Measurements from ENCODE around the gene TMEM18. TPM values are rescaled to one million over a fixed set of nuclear protein-coding genes. Genes with fewer than 3 reads are reported as not detected.

Gene TMEM18
- total and polyA plus RNA-seq, 2 donors (not counting 1 experiment from before 2014, with no cell fraction given), result 15.2 to 39.7 TPM

DNA sequence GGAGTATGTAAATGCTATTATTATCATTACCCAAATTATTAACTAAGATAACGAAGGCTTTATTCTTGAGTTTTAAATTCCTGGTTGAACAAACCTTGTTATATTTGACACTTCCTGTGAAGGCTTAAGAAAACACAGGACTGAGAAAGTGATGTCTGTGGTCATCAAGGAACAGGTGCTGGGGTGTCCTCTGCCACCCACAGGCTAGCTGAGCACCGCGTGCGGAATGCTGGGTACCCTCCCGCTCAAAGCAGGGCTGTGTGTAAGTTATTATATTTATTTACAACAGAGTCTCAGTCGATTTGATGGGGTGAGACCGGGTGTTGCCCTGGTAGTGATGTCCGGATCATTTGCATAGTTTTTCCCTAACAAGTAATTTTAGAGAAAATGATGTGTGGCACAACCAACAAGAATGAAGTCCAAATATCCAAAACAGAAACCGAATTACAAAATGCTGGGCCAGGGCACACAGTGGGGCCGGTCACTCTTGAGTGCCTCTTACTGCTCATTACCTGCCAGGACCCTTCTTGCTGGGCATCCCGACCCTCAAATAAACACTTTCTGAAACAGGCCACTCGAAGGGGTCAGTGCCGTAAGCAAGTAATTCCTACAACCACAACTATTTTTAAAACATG lies 49.2 kb downstream of the TMEM18 start:
- H3K36me3 ChIP-seq (ENCODE audit: control insufficient read depth, insufficient read depth, low read length), result no peaks in the 10 kb centered on the region
- H3K79me2 ChIP-seq (ENCODE audit: control insufficient read depth, insufficient read depth, low read length), result no peaks in the 10 kb centered on the region
- no peak overlapping the region for H3K4me2 ChIP-seq (ENCODE audit: extremely low read depth, insufficient read depth, low read length)
- no peak overlapping the region for H3K4me3 ChIP-seq (replicated peaks in 1 of 4; ENCODE audit: control extremely low read depth in 1 of 4, insufficient read depth in 1 of 4, low read depth in 3 of 4, low read length in 4 of 4)
- no peaks in the 10 kb centered on the region for H4K20me1 ChIP-seq (ENCODE audit: control insufficient read depth, extremely low read depth, insufficient read depth, low read length)
- H3K9me3 ChIP-seq (ENCODE audit: control insufficient read depth, insufficient read depth, low read depth, low read length), result no peaks in the 10 kb centered on the region
- no peak overlapping the region for H3K27ac ChIP-seq (ENCODE audit: insufficient read depth, low read length)
- H2AFZ ChIP-seq (ENCODE audit: low read length), result no peak overlapping the region
- H3K9ac ChIP-seq (ENCODE audit: insufficient read depth, low read length), result no peak overlapping the region
- H3K4me1 ChIP-seq (ENCODE audit: control insufficient read depth, extremely low read depth, insufficient read depth, low read length), result no peaks in the 10 kb centered on the region
- no peaks in the 10 kb centered on the region for H3K27me3 ChIP-seq (ENCODE audit: control insufficient read depth, insufficient read depth, low read length)
- DNase-seq (ENCODE audit: low read depth in 2 of 2), result no peak
- TF ChIP-seq, protein P1, sequence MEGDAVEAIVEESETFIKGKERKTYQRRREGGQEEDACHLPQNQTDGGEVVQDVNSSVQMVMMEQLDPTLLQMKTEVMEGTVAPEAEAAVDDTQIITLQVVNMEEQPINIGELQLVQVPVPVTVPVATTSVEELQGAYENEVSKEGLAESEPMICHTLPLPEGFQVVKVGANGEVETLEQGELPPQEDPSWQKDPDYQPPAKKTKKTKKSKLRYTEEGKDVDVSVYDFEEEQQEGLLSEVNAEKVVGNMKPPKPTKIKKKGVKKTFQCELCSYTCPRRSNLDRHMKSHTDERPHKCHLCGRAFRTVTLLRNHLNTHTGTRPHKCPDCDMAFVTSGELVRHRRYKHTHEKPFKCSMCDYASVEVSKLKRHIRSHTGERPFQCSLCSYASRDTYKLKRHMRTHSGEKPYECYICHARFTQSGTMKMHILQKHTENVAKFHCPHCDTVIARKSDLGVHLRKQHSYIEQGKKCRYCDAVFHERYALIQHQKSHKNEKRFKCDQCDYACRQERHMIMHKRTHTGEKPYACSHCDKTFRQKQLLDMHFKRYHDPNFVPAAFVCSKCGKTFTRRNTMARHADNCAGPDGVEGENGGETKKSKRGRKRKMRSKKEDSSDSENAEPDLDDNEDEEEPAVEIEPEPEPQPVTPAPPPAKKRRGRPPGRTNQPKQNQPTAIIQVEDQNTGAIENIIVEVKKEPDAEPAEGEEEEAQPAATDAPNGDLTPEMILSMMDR (conservative IDR thresholded peaks at IDR 0.05 in 1 of 2, IDR thresholded peaks at IDR 0.05 in 1 of 2; ENCODE audit: low read depth in 1 of 2, low read length in 2 of 2), result no peak
- TF ChIP-seq EZH2 (IDR thresholded peaks at IDR 0.05; ENCODE audit: low read length, missing control alignments), result no peak

DNA sequence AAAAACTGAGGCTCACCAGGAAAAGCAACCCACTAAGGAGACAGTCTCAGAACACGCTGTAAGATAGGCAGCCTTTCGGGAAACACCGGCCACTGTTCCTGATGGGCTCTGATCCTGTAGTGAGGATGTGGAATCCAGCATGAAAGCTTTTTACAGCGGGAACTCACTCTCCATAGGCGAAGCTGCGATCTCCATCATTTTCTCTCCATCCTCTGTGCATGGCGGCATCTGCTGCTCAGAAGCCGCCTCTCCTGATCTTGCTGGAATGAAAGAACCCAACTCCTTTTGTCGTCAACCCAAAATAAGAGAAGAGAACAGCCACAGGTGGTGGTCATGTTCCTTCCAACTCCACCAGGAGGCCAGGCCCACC lies 49.9 kb downstream of the TMEM18 start:
- no peaks in the 10 kb centered on the region for H3K4me1 ChIP-seq (ENCODE audit: control insufficient read depth, extremely low read depth, insufficient read depth, low read length)
- no peak for TF ChIP-seq EZH2 (IDR thresholded peaks at IDR 0.05; ENCODE audit: low read length, missing control alignments)
- TF ChIP-seq, protein P1 (conservative IDR thresholded peaks at IDR 0.05 in 1 of 2, IDR thresholded peaks at IDR 0.05 in 1 of 2; ENCODE audit: low read depth in 1 of 2, low read length in 2 of 2), result no peak
- no peaks in the 10 kb centered on the region for H3K79me2 ChIP-seq (ENCODE audit: control insufficient read depth, insufficient read depth, low read length)
- no peak for DNase-seq (ENCODE audit: low read depth in 2 of 2)
- no peak overlapping the region for H3K9ac ChIP-seq (ENCODE audit: insufficient read depth, low read length)
- H2AFZ ChIP-seq (ENCODE audit: low read length), result no peak overlapping the region
- H3K27me3 ChIP-seq (ENCODE audit: control insufficient read depth, insufficient read depth, low read length), result no peaks in the 10 kb centered on the region
- no peaks in the 10 kb centered on the region for H3K9me3 ChIP-seq (ENCODE audit: control insufficient read depth, insufficient read depth, low read depth, low read length)
- H3K36me3 ChIP-seq (ENCODE audit: control insufficient read depth, insufficient read depth, low read length), result no peaks in the 10 kb centered on the region
- no peaks in the 10 kb centered on the region for H4K20me1 ChIP-seq (ENCODE audit: control insufficient read depth, extremely low read depth, insufficient read depth, low read length)
- no peak overlapping the region for H3K27ac ChIP-seq (ENCODE audit: insufficient read depth, low read length)
- no peak overlapping the region for H3K4me2 ChIP-seq (ENCODE audit: extremely low read depth, insufficient read depth, low read length)
- H3K4me3 ChIP-seq (replicated peaks in 1 of 4; ENCODE audit: control extremely low read depth in 1 of 4, insufficient read depth in 1 of 4, low read depth in 3 of 4, low read length in 4 of 4), result no peak overlapping the region

DNA sequence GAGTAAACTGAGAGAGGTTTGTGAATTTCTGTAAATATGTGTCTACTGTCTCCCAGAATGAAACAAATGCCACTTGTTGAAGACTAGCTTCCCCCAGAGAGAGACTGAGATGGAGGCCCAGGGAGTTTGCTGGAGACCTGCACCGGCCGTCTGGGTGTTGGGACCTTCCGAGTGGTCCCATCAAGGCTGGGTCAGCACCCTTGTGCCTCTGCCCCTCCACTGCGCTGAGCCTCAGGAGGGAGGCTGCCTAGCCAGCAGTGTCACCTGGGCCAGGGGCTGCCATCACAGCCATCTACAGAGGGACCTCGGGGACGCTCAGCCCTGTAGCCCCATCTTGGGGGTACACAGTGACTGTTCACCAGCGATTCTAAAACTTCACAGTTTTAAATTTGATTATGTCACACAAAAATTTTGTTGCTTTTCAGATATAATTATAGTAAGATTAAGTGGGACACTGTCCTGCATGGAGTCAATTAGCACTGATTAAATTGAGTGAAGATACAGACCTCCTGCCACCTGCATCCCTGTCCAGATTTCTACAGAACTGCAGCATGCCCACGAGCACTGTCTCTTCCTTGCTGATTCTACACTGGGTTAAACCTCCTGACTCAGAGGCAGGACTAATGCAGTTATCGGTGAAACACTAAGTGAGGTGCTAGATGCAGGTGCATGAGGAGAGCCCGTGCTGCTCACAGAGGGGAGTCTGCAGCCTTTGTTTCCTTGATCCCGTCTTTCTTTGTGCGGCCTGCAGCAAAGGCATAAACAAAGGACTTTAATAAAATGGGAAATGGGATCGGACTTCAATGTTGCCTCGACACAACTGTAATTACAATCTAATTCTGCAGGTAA lies 50.5 kb downstream of the TMEM18 start:
- no peak overlapping the region for H3K4me2 ChIP-seq (ENCODE audit: extremely low read depth, insufficient read depth, low read length)
- H3K9me3 ChIP-seq (ENCODE audit: control insufficient read depth, insufficient read depth, low read depth, low read length), result no peaks in the 10 kb centered on the region
- H3K4me3 ChIP-seq (replicated peaks in 1 of 4; ENCODE audit: control extremely low read depth in 1 of 4, insufficient read depth in 1 of 4, low read depth in 3 of 4, low read length in 4 of 4), result no peak overlapping the region
- TF ChIP-seq, protein P1 (conservative IDR thresholded peaks at IDR 0.05 in 1 of 2, IDR thresholded peaks at IDR 0.05 in 1 of 2; ENCODE audit: low read depth in 1 of 2, low read length in 2 of 2), result no peak
- TF ChIP-seq EZH2 (IDR thresholded peaks at IDR 0.05; ENCODE audit: low read length, missing control alignments), result no peak
- DNase-seq (ENCODE audit: low read depth in 2 of 2), result no peak
- no peaks in the 10 kb centered on the region for H4K20me1 ChIP-seq (ENCODE audit: control insufficient read depth, extremely low read depth, insufficient read depth, low read length)
- H3K27ac ChIP-seq (ENCODE audit: insufficient read depth, low read length), result no peak overlapping the region
- no peaks in the 10 kb centered on the region for H3K79me2 ChIP-seq (ENCODE audit: control insufficient read depth, insufficient read depth, low read length)
- H3K36me3 ChIP-seq (ENCODE audit: control insufficient read depth, insufficient read depth, low read length), result no peaks in the 10 kb centered on the region
- H3K4me1 ChIP-seq (ENCODE audit: control insufficient read depth, extremely low read depth, insufficient read depth, low read length), result no peaks in the 10 kb centered on the region
- no peaks in the 10 kb centered on the region for H3K27me3 ChIP-seq (ENCODE audit: control insufficient read depth, insufficient read depth, low read length)
- H3K9ac ChIP-seq (ENCODE audit: insufficient read depth, low read length), result no peak overlapping the region
- no peak overlapping the region for H2AFZ ChIP-seq (ENCODE audit: low read length)

Measured in fibroblast of lung (primary cell).